Right lobe of liver (tissue), 4 donors: ENCODE data around the gene TNFRSF1B.

Experiments
- CTCF ChIP-seq, 4 donors: fragments of 200-600 bp in 3 of 4; fragments of 450-650 bp in 1 of 4; IDR thresholded peaks; one replicate each; pipeline versions ENCODE4 v1.5.1 to v1.8.0; 2016 to 2022; ENCODE audit warnings: antibody characterized with exemption in 4 of 4, mild to moderate bottlenecking in 2 of 4
- POLR2A ChIP-seq: fragments of 450-650 bp; IDR thresholded peaks from one replicate; pipeline ENCODE4 v1.6.1; 2017; ENCODE audit warnings: antibody characterized with exemption, mild to moderate bottlenecking
- donor health status: DM: no; HTN: no; CAD: no.
- donor health status: DM: no; HTN: no; CAD: no.
- donor health status: DM: no; HTN: yes; CAD: no.

GRCh38 chr1:12231276-12231595, 64.4 kb downstream of the TNFRSF1B start:
- TF ChIP-seq CTCF (IDR thresholded peaks at IDR 0.05) (no peak), POLR2A (no peak)
